Fibroblast of mammary gland (primary cell): Measurements from ENCODE around the gene DOCK3.

Experiments used
- DNase-seq: peaks from one replicate; pipeline ENCODE4 v3.0.0-alpha.2; 2010; ENCODE audit warnings: low read depth
- H3K4me3 ChIP-seq: 2 replicates; pipeline ENCODE4 v1.5.1; 2011; ENCODE audit warnings: low read depth, mild to moderate bottlenecking, low read length, moderate library complexity; ENCODE audit not compliant: control insufficient read depth
- CTCF ChIP-seq: conservative IDR thresholded peaks from 2 replicates; pipeline ENCODE4 v1.5.1; 2011; ENCODE audit warnings: low read depth, low read length, inconsistent platforms; ENCODE audit not compliant: control insufficient read depth, insufficient read depth

Gene DOCK3

DNA sequence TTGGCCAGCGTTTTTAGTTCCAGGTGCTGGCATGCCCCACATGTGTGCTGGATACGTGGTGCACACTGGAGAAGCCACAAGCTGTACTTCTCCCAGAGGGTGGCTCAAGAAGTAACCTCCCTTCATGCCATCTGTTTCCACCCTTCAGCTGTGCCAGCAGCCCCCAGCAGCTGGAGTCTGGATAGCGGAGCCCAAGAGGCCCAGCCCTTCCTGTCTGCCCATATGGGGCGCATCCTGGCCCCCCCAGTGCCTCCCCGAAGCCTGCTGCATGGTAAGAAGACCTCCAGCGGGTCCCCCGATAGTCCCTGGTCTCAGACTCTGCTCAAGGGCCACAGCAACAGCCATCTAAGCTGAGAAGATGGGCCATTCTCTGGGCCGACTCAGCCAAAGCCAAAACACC is 704.6 kb downstream of the DOCK3 start:
- DNase-seq, result no peak
- no peak for TF ChIP-seq CTCF
- no peak overlapping the region for H3K4me3 ChIP-seq

- TF ChIP-seq CTCF, result no peak
- no peak overlapping the region for H3K4me3 ChIP-seq
- DNase-seq, result no peak
These were observed 705.2 kb downstream of the DOCK3 start for GRCh38 chr3:51379746-51380455.

- H3K4me3 ChIP-seq, result no peak overlapping the region
- no peak for DNase-seq
- TF ChIP-seq CTCF, result no peak
These were observed 706.0 kb downstream of the DOCK3 start for GRCh38 chr3:51380601-51381332.

DNA sequence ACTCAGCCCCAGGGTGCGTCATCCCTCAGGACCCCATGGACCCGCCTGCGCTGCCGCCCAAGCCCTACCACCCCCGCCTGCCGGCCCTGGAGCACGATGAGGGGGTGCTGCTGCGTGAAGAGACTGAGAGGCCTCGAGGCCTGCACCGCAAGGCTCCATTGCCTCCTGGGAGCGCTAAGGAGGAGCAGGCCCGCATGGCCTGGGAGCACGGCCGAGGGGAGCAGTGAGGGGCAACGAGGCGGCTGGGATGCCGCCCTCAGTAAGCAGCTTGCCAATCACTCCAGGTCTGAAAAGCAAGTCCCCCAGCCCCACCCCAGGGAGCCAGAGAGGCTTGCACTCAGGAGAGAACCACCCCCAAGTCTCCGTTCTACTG is 706.6 kb downstream of the DOCK3 start:
- TF ChIP-seq CTCF, result no peak
- H3K4me3 ChIP-seq, result no peak overlapping the region
- DNase-seq, result no peak

- no peak for DNase-seq
- no peak for TF ChIP-seq CTCF
- H3K4me3 ChIP-seq, result no peak overlapping the region
These were observed 707.5 kb downstream of the DOCK3 start for GRCh38 chr3:51382076-51382745.

DNA sequence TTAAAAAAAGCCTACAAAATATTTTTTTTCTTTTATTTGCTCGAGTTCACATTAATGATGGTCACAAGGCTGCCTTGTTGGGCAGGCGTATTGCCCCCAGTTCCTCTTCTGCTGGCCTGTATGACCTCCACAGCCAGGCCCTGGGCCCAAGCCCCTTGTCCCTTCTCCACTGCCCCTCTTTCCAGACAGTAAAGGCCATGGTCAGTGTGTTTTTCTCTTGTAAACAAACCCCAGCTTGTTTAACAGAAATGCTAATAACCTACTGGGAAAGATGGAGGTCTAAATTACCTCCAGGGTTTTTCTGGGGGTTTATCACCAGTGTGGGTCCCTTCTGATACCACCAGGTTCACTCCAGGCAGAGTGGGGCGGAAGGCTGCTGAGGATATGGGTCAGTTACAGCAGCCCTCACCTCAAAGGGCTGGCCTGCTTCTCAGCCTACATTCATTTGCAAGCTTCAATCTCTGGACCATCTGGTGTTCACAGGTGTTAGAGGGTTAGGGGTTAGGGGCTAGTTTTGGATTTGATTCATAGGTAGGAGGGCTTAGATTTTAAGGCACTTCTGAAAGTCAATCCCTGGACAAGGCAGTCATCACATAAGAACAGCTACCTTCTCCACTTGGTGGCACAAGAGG is 708.3 kb downstream of the DOCK3 start:
- no peak overlapping the region for H3K4me3 ChIP-seq
- no peak for TF ChIP-seq CTCF
- DNase-seq, result no peak
